GM18520 (cell line): Measurements from ENCODE around the gene SRSF1.
"Not testable (repeated sequence)": the region's sequence is repeated elsewhere in the genome, so short reads cannot be mapped to it uniquely, and the experiment has no call there.

Source experiments
- ATAC-seq: cut with Tn5 transposase; IDR thresholded peaks from one replicate; pipeline ENCODE4 v1.9.1; 2021; ENCODE audit not compliant: unreplicated experiment

SRSF1 gene, protein sequence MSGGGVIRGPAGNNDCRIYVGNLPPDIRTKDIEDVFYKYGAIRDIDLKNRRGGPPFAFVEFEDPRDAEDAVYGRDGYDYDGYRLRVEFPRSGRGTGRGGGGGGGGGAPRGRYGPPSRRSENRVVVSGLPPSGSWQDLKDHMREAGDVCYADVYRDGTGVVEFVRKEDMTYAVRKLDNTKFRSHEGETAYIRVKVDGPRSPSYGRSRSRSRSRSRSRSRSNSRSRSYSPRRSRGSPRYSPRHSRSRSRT

DNA sequence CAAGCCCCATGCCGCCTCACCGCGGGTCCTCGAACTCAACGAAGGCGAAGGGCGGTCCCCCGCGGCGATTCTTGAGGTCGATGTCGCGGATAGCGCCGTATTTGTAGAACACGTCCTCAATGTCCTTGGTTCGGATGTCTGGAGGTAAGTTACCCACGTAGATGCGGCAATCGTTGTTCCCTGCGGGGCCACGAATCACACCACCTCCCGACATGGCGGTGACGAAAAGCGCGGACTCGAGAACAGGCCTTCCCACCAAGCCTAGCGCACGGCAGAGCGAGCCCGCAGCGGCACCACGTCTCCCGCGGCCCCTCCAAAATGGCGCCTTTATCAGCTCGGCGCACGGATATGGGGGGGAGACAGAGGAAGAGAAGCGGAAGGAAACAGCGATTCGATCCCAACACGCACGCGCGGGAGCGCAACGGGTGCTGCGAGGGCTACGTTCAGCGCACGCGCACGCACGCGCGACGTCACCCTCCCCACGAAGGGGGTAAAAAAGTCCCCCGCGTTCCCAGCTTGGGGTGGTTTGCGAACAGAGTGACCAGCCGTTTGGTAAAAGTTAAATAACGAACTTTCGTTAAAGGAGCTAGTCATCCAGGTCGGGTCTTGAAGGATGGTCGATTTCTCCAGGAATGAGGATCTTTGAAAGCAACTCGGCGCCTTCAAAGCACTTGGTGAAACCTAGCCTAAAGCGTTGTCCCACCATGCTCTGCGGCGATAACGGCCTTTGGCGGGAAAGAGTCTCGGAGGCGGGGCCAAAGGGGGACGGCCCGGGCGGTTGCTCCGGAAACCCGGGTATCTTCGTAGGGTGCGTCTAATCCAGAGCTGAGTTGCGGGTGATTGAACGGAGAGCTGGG is at the start of gene SRSF1:
SRSF1 (minus strand) TSS at position 323 of the 857 bp plus-strand sequence; CDS start at position 214, 109 bp downstream.
- ATAC-seq, result peak; percentile 80

DNA sequence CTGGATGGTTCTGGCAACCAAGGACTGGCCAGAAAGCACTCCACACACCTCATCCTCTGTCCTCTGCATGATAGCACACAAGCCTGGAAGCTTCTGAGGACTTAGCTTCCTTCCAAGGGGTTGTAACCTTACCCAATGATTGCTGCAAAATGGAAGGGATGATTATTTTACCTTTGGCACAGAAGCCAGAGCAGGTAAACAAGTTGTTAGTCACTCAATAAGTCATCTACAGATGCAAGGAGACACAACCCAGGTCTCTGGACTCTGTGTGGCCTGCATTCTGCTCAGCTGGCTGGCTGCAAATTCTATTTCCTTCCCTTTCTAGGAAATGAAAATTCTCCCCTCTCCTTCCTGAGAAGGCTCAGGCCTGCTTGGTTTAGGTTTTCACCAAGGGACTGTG is 49.4 kb upstream of the SRSF1 start:
- ATAC-seq, result no peak

DNA sequence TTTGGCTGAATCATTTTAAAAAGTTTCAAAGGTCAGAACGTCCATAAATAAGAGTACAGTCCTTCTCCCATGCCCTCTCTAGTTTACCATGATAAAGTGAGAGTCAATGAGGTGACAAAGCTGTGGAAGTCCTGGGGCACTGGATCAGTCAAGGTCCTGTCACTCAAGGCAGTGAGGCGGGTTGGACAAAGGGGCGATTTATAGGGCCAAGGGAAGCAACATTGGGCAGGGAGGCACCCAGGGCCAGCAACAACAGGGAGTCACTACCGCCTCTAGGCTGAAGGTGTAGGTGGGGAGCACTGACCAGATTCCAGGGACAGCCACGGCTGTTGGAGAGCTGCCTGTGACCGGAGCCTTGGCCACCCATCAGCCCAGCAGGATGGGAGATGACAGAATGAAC is 47.6 kb upstream of the SRSF1 start:
- no peak for ATAC-seq

DNA sequence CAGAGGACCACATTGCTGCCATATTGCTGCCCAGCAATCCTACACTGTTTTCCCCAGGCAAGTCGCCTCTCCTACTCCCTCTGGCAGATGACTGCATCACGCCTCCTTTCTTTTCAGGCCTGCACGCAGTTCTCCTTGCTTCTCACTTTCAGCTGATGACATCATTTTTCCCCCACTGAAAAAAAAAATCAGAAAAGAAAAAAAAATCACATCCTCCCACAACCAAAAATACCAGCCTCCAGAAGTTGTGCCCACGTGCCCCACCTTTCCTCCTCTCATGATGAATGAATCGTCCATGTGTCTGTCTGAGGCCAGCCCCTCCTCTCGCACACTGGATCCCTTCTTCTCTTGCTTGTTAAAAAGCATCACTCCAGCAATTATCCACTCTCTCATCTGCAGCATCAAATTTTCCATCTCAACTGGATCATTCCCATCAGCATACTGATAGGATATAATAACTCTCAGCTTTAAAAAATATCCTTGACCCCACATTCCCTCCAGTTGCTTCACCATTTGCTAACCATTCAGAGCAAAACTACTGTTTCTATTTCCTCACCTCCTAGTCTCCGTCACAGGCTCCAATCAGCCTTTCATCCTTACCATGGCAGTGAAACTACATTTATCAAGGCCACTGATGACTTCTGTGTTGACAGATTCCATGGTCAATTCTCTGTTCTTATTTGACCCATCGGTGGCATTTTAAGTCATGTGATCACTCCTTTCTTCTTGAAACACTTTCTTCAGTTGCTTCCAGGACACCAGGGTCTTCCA is 46.1 kb upstream of the SRSF1 start:
- ATAC-seq, result no peak

DNA sequence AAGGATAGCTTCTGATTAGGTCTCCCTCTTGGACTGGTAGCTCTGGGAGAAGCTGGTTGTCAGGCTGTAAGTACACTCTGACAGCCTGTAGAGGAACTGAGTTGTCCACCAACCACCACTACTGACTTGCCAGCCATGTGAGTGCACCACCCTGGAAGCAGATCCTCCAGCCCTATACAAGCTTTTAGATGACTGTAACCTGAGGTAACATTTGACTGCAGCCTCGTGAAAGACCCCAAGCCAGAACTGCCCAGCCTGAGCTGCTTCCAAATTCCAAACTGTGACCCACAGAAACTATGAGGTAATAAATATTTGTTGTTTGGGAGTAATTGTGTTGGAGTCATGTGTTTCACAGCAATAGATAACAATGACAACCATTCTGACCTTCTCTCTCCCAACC is 45.4 kb upstream of the SRSF1 start:
- ATAC-seq, result no peak

DNA sequence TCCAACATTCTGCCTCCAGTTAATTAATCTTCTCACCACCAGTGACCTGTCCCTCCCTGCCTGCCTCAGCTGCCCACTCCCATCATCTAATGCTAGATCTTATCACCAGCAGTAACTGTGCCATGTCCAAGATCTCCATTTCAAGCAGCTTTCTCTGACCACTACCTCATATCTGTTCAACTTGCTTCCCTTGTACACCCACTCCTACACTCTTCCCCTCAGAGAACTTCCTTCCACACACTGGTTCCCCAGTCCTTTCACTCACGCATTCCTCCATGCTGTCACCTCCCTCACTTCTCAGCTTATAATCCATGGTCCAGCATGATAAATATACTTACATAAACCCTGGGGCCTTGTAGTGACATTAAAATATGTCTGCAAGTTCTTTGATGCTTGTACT is 44.4 kb upstream of the SRSF1 start:
- ATAC-seq, result no peak

DNA sequence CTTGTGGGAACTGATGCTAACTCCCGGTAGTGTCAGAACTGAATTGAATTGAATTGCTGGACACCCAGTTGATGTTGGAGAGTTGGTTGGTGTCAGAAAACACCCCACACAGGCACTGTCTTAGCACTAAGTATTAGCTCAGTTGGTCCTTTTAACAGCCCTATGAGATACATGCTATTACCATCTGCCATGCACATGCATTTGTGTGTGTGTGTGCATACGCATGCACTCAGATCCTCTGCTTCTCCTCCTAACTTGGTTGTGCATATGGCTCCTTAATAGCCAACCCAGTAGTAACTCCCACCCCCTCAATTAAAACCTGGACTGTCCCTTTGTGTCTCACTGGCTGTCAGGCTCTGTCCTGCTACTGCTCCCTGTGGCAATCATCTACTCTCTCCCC is 43.9 kb upstream of the SRSF1 start:
- no peak for ATAC-seq

DNA sequence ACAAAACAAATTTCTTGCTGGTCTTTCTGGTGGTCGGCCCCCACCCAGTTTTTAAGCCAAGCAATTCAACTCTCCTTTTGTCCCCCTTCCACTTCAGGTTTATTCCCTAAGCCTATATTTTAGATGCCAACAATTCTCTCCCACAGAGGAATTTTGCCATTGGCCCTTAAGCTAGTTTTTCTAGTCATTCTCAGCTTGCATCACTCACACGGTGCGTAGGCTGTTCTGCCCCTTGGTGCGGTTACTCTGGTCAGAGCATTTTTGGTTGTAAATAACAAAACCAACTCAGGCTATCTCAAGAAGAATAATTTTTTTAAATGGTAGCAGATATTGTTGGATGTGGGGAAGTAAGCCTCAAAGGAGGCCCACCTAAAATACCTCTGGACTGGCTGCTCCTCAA is 42.5 kb upstream of the SRSF1 start:
- no peak for ATAC-seq

DNA sequence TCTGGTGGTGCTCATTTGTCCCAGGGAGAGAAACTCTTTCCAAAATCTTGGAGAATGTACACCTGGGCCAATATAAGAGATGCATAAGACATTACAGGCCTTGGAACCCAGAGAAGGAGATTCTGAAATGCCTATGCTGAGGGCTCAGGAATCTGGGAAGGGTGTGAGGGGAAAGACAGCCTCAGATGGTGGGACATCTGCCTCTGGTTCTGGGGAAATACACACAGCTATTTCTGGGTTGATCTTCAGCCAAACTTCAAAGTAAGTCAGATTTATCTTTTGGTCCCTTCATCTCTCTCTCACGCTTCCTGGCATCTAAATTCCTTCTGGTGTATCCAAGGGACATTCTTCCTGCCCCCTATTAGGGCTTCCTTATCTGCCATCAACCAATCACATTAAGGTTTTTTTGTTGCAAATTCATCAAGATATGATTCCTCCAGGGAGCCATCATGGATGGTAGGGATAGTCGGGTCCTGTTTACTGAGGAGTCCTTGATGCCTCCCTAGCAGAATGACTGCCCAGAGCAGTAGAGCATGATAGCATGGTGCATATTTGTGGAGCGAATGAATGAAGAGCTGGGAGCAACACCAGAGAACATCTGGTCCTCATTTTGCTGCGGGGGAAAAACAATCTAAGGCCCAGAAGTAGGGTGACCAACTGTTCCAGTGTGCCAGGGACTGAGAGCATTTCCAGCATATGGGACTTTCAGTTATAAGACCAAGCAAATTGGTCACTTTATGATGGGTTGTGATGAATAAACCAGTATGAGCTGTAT is 40.5 kb upstream of the SRSF1 start:
- ATAC-seq, result no peak

DNA sequence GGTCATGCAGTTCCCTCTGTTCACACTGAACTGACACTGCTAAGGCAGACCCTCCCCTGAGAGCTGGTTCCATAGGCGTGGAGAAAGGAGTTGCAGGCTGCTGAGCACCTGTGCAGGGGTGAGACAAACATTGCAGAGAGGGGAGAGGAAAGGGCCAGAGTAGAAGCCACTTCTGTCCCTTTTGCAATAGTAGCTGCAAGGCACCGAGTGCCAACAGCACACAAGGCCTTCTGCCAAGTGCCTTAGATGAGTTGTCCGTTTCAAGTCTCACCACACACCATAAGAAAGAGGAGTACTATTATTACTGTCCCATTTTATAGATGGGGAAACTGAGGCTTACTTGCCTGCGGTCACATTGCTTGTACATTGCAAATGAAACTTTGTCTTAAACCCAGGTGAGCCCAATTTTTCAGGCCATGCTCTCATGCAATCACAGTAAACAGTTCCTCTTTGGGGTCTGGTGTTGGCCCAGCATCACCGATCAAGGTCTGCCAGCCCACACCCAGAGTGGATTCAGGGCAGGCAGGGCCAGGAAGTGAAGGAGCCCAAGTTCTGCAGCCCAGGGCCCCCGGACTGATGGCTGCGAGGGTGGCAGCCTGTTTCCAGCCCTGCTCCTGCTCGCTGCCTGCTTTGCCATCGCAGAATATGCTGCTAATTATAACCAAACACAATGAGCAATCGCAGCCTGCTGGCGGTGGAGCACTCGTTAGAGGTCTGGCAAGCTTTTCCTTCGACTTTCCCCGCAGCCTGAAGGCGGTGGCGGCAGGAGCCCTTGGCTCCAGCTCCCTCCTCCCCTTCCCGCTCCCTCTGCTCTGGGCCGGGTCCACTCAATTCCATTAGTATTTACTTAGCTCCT is 39.4 kb upstream of the SRSF1 start:
- no peak for ATAC-seq

DNA sequence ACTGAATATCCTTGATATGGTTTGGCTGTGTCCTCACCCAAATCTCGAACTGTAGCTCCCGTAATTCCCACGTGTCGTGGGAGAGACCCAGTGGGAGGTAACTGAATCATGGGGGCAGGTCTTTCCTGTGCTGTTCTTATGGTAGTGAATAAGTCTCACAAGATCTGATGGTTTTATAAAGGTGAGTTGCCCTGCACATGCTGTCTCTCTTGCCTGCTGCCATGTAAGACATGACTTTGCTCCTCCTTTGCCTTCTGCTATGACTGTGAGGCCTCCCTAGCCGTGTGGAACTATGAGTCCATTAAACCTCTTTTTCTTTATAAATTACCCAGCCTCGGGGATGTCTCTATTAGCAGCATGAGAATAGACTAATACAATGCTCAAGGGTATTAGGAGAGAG is 37.2 kb upstream of the SRSF1 start:
- ATAC-seq, result not testable (repeated sequence)

DNA sequence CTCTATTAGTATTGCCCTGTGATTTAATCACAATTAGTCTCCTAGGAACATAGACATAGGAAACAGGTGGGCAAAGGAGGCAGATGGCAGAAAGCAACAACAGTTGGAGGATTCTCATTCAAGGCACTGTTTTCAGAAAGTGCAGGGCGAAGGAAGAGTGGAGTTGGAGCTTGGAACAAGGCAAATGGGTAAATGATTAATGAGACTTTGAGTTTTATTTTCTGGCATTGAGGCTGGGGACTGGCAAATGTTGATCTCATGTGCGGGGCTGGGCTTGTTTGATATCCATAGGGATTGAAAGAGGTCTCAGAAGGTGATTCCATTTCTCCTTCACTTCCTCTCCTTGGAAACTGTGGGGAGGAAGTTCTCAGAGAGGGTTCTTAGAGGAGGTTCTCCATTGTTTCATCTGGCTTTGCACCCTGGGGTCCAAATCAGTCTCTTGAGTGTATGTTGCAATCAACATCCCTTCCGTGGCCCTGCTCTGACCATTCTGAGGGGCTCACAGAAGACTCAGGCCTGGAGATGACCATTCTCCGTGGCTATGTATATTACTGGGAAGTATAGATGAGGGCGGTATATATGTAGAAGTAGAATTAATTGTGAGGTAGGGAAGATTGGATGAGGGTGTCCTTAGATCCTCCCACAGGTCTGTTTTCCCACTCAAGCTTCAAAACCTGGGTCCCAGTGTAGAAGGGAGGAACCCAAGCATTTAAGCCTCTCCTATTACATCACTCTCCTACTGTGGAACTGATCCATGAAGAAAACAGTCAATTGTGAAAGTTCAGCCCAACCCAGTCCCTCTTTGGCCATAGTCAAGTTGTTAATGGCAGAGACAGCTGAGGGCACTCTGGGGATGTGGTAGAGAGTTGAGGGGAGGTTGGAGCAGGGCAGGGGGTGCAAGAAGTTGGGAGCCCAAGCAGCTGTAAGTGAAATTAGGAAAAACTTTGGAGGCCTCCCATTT is 36.5 kb upstream of the SRSF1 start:
- ATAC-seq, result no peak

DNA sequence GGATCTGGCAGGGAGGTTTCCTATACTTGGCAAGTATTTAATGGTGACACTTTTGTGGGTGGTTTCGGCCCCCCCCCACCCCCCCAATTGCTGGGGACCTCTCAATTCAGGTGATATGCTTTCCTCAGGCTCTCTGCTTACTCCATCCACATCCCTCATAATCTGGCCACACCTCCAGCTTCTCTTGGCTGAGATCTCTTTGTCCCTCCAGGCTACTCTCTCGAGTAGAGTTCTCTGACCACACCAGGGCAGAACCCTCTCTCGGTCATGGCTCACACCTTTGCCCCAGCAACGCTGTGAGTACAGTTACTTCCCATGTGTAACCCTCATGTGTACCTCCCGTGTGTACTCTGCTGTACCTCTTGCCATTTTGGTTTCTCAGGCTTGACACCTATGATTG is 34.1 kb upstream of the SRSF1 start:
- ATAC-seq, result no peak

DNA sequence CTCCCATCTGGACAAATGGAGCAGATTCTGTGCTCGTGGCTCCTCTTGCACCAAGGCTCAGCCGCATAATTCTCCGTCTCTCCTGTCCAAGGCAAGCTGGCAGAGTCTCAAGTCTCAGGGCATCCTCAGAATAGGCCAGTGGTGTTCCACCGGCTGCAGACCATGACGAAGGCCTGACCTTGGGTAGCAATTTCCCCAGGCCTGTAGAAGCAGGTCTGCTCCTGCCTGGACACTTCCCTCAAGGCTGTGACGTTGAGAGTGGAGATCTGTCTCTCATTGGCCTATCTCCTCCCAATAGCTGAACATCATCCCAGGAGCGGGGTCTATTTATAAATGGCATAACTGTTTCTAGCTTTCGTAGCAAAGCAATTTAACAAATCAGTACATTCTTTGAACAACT is 33.3 kb upstream of the SRSF1 start:
- no peak for ATAC-seq

DNA sequence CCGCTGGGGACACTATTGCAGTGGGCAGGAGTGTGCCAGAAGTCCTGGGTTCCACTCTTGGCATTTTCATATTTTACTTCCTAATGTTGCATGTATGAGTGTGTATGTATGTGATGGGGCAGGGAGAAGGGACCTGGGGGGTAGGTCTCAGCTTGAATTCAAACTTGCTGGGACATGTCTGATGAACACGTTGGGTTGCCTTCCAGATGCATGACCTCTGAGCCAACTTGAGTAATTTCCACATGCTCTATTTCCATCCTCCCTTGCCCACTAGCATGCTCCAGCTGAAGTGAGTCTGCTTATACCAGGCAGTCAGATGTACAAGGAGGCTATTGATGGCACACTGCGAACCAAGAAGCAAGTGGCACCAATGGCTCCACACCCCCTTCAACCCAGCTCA is 32.9 kb upstream of the SRSF1 start:
- ATAC-seq, result no peak

DNA sequence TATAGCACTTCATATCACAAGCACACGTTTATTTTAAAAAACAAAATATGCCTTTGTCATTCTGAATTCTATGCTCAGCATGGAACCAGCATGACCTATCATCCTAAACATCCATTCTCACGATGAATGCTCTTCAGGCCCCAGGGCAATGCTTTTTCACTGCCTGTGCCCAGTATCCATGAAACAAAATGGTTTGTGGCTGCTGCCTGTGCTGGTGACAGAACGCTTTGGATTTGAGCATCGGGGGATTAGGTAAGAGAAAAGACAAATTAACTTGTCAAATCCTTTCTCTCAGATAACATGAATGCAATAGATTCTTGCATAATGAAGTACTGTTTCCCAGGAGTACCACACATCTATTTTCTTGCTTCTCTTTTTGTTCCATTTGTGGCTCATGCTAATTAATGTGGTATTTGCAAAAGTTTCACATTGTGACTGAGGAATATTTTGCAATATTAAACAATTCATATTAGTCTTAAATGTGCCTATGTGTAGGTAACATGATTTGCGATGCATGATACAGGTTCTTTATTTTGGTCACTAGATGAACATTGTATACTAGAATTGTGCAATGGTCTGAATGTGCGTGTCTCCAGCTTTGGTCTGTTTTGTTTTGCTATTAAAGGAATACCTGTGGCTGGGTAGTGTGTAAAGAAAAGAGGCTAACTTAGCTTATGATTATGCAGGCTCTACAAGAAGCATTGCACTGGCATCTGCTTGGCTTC is 25.8 kb upstream of the SRSF1 start:
- ATAC-seq, result no peak

DNA sequence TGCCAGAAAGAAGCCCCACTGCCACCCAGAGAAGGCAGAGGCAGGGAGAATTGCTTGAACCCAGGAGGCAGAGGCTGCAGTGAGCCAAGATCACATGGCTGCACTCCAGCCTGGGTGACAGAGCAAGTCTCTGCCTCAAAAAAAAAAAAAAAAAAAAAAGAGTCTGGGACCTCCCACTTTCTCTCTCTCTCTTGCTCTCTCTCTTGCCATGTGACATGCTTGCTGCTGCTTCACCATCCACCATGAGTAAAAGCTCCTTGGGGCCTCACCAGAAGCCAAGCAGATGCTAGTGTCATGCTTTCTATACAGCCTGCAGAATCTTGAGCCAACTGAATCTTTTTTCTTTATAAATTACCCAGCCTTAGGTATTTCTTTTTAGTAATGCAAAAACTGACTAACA is 21.5 kb upstream of the SRSF1 start:
- no peak for ATAC-seq

DNA sequence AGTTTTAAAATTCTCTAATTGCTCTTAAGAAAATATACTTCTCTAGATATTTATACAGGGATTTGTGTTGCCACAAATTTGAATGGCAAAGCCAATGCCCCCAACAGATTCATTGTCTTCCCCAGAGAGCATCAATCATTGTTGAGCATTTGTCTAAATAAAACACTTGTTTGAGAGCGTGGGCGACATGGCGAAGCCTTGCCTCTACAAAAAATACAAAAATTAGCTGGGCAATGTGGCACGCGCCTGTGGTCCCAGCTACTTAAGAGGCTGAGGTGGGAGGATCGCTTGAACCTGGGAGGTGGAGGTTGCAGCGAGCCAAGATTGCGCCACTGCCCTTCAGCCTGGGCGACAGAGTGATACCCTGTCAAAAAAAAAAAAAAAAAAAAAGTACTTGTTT is 13.4 kb upstream of the SRSF1 start:
- no peak for ATAC-seq
